ENCODE measurements around the gene SEC22A.

DNA sequence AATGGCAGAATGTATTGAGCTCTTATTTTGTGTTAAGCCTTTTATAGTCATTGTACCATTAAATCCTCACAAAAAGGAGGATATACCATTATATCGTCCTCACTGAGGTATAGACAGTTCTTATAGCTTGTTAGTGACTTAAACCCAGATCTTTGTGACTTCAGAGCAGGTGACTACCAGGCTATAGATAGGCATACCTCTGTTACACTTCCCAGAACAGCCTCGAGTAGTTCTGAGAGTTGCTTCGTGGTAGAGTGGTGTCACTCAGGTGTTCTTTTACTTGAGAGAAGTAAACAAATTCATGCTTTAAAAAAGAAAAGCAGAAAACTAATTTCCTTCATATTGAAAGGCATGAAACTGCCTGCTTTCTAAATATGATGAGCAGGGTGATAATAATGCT is 59.9 kb downstream of the SEC22A start:
- TF ChIP-seq, protein P1, sequence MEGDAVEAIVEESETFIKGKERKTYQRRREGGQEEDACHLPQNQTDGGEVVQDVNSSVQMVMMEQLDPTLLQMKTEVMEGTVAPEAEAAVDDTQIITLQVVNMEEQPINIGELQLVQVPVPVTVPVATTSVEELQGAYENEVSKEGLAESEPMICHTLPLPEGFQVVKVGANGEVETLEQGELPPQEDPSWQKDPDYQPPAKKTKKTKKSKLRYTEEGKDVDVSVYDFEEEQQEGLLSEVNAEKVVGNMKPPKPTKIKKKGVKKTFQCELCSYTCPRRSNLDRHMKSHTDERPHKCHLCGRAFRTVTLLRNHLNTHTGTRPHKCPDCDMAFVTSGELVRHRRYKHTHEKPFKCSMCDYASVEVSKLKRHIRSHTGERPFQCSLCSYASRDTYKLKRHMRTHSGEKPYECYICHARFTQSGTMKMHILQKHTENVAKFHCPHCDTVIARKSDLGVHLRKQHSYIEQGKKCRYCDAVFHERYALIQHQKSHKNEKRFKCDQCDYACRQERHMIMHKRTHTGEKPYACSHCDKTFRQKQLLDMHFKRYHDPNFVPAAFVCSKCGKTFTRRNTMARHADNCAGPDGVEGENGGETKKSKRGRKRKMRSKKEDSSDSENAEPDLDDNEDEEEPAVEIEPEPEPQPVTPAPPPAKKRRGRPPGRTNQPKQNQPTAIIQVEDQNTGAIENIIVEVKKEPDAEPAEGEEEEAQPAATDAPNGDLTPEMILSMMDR (IDR thresholded peaks at IDR 0.05), result no peak
- no peak for TF ChIP-seq ZFX (IDR thresholded peaks at IDR 0.05; ENCODE audit: borderline replicate concordance)

Data from 22Rv1 (cell line).